Measurements from ENCODE around the gene BMERB1. TPM values are rescaled to one million over a fixed set of nuclear protein-coding genes. Genes with fewer than 3 reads are reported as not detected.

The BMERB1 gene
- total RNA-seq, 1 experiment from 2014 or later: 80.0 TPM

DNA sequence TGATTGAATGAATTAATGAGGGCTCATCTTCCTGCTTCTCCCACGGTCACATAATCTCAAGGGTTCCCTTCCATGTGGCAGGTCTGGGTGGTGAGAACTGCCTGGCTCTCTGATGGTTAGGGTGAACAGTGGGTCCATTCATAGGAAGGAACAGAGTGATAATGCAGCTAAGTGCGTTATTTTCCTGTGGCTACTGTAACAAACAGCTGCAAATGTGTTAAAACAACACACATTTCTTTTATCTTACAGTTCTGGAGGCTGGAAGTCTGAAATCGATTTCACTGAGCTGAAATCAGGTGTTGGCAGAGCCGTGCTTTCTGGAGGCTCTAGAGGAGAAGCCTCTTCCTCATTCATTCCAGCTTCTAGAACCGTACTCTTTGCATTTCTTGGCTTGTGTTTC lies 95.3 kb downstream of the BMERB1 start:
- no peak overlapping the region for H3K4me3 ChIP-seq (ENCODE audit: low read depth in 2 of 2, low read length in 2 of 2)
- H3K4me1 ChIP-seq (ENCODE audit: control insufficient read depth, insufficient read depth, low read length): no peaks in the 10 kb centered on the region
- no peak for TF ChIP-seq CTCF (IDR thresholded peaks at IDR 0.05)
- no peak for TF ChIP-seq TCF7L2 (IDR thresholded peaks at IDR 0.05; ENCODE audit: low read depth, low read length)
- no peak for TF ChIP-seq POLR2AphosphoS5 (IDR thresholded peaks at IDR 0.05; ENCODE audit: low read depth, low read length)
- TF ChIP-seq REST (IDR thresholded peaks at IDR 0.05; ENCODE audit: insufficient read depth in 1 of 2, low read depth in 2 of 2, low read length in 1 of 2): no peak
- no peak for TF ChIP-seq SIN3A (IDR thresholded peaks at IDR 0.05; ENCODE audit: borderline replicate concordance, insufficient read depth, low read depth, low read length)
- POLR2A ChIA-PET: no interaction called here
- intact Hi-C loops (cut with micrococcal nuclease; ENCODE audit: unreplicated experiment) (no loop called here), in situ Hi-C loops (cut with HindIII; ENCODE audit: low pct_unique_long_range_greater_than_20kb, low sequenced_read_pairs) (no loop called here)
- no peaks in the 10 kb centered on the region for H3K9me3 ChIP-seq (ENCODE audit: control insufficient read depth, insufficient read depth, low read depth, low read length)
- H3K36me3 ChIP-seq (ENCODE audit: control insufficient read depth, insufficient read depth, low read length): no peaks in the 10 kb centered on the region
- no peaks in the 10 kb centered on the region for H3K27me3 ChIP-seq (ENCODE audit: control insufficient read depth, insufficient read depth, low read length)
- ATAC-seq (no peak), DNase-seq (ENCODE audit: low read depth, low spot score) (no peak)
- BruUV-seq (replicated peaks): no TSS peak
- CTCF ChIA-PET: no interaction called here
- H3K27ac ChIP-seq (ENCODE audit: low read length): no peak overlapping the region

- no TSS peak for BruUV-seq (replicated peaks)
- Histone ChIP-seq H3K36me3 (ENCODE audit: control insufficient read depth, insufficient read depth, low read length) (no peaks in the 10 kb centered on the region), H3K27me3 (ENCODE audit: control insufficient read depth, insufficient read depth, low read length) (no peaks in the 10 kb centered on the region), H3K9me3 (ENCODE audit: control insufficient read depth, insufficient read depth, low read depth, low read length) (no peaks in the 10 kb centered on the region), H3K4me1 (ENCODE audit: control insufficient read depth, insufficient read depth, low read length) (no peaks in the 10 kb centered on the region), H3K4me3 (ENCODE audit: low read depth in 2 of 2, low read length in 2 of 2) (no peak overlapping the region), H3K27ac (ENCODE audit: low read length) (no peak overlapping the region)
- intact Hi-C loops (cut with micrococcal nuclease; ENCODE audit: unreplicated experiment) (no loop called here), in situ Hi-C loops (cut with HindIII; ENCODE audit: low pct_unique_long_range_greater_than_20kb, low sequenced_read_pairs) (no loop called here)
- DNase-seq (ENCODE audit: low read depth, low spot score) (no peak), ATAC-seq (no peak)
- ChIA-PET POLR2A (no interaction called here), CTCF (no interaction called here)
- TF ChIP-seq CTCF (IDR thresholded peaks at IDR 0.05) (no peak), REST (IDR thresholded peaks at IDR 0.05; ENCODE audit: insufficient read depth in 1 of 2, low read depth in 2 of 2, low read length in 1 of 2) (no peak), SIN3A (IDR thresholded peaks at IDR 0.05; ENCODE audit: borderline replicate concordance, insufficient read depth, low read depth, low read length) (no peak), POLR2AphosphoS5 (IDR thresholded peaks at IDR 0.05; ENCODE audit: low read depth, low read length) (no peak), TCF7L2 (IDR thresholded peaks at IDR 0.05; ENCODE audit: low read depth, low read length) (no peak)
Measured at GRCh38 chr16:15530085-15530484, 95.7 kb downstream of the BMERB1 start.
